Glutamatergic neuron (in vitro differentiated cells): ENCODE data around the gene GABRB1. TPM values are rescaled to one million over a fixed set of nuclear protein-coding genes. Genes with fewer than 3 reads are reported as not detected.

ENCODE experiments used
- DNase-seq: peaks from one replicate; pipeline ENCODE4 v3.0.0; 2022
- H3K27ac Mint-ChIP-seq: one replicate; pipeline ENCODE4 v1.8.0; 2020; ENCODE audit warnings: mild to moderate bottlenecking, mixed read lengths, inconsistent platforms; ENCODE audit not compliant: unreplicated experiment
- H3K27me3 Mint-ChIP-seq: one replicate; pipeline ENCODE4 v1.8.0; 2020; ENCODE audit warnings: mild to moderate bottlenecking, moderate library complexity, mixed read lengths, inconsistent platforms; ENCODE audit not compliant: unreplicated experiment
- H3K36me3 Mint-ChIP-seq: one replicate; pipeline ENCODE4 v1.8.0; 2020; ENCODE audit warnings: mild to moderate bottlenecking, mixed read lengths, inconsistent platforms; ENCODE audit not compliant: unreplicated experiment
- H3K4me1 Mint-ChIP-seq: one replicate; pipeline ENCODE4 v1.8.0; 2020; ENCODE audit warnings: mild to moderate bottlenecking, low read depth, mixed read lengths, inconsistent platforms; ENCODE audit not compliant: unreplicated experiment
- H3K4me3 Mint-ChIP-seq: one replicate; pipeline ENCODE4 v1.8.0; 2020; ENCODE audit warnings: mild to moderate bottlenecking, mixed read lengths, inconsistent platforms; ENCODE audit not compliant: unreplicated experiment
- H3K9me3 Mint-ChIP-seq: one replicate; pipeline ENCODE4 v1.8.0; 2020; ENCODE audit warnings: mild to moderate bottlenecking, moderate library complexity, mixed read lengths, inconsistent platforms; ENCODE audit not compliant: unreplicated experiment
- total RNA-seq: library from RNA; stranded (reverse); fragmentation: NEBNext Ultra II Directional; extraction: Animal tissue kit (Norgen Biotek cat#: 25700); gene quantifications from one replicate; pipeline ENCODE4 v1.2.1, GENCODE V29; 2021; ENCODE audit not compliant: unreplicated experiment
- TF ChIP-seq, protein P1 (sequence below): fragments of 200-600 bp; sonication (generic); IDR thresholded peaks from one replicate; pipeline ENCODE4 v1.5.0; 2021; ENCODE audit not compliant: partially characterized antibody, unreplicated experiment

Gene GABRB1
- total RNA-seq, 1 donor from 2014 or later: 4.9 TPM

DNA sequence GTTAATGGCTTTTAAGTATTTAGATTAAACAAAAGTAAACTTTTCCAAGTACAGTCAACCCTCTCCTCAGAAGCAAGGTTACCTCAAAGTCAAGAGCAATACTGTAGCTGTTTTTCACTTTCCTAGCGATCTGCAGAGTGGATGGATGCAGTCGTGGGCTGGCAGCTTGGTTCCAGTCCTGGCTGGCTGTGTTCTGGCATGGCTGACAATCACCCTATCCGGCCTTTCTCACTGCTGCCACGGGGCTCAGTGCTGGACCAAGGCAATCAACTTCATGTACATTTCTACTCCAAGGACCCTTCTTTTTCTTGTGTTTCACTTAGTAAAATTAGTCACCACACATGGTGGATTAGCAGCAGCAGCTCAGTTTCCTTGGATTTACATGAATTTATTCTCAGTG is 208.3 kb downstream of the GABRB1 start:
- Mint-ChIP-seq H3K27me3 (no peaks in the 10 kb centered on the region), H3K4me1 (peaks cover 1% of the 10 kb centered on the region), H3K36me3 (no peaks in the 10 kb centered on the region), H3K4me3 (no peak overlapping the region), H3K9me3 (no peaks in the 10 kb centered on the region), H3K27ac (no peak overlapping the region)
- TF ChIP-seq, protein P1, sequence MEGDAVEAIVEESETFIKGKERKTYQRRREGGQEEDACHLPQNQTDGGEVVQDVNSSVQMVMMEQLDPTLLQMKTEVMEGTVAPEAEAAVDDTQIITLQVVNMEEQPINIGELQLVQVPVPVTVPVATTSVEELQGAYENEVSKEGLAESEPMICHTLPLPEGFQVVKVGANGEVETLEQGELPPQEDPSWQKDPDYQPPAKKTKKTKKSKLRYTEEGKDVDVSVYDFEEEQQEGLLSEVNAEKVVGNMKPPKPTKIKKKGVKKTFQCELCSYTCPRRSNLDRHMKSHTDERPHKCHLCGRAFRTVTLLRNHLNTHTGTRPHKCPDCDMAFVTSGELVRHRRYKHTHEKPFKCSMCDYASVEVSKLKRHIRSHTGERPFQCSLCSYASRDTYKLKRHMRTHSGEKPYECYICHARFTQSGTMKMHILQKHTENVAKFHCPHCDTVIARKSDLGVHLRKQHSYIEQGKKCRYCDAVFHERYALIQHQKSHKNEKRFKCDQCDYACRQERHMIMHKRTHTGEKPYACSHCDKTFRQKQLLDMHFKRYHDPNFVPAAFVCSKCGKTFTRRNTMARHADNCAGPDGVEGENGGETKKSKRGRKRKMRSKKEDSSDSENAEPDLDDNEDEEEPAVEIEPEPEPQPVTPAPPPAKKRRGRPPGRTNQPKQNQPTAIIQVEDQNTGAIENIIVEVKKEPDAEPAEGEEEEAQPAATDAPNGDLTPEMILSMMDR: no peak
- DNase-seq: no peak

DNA sequence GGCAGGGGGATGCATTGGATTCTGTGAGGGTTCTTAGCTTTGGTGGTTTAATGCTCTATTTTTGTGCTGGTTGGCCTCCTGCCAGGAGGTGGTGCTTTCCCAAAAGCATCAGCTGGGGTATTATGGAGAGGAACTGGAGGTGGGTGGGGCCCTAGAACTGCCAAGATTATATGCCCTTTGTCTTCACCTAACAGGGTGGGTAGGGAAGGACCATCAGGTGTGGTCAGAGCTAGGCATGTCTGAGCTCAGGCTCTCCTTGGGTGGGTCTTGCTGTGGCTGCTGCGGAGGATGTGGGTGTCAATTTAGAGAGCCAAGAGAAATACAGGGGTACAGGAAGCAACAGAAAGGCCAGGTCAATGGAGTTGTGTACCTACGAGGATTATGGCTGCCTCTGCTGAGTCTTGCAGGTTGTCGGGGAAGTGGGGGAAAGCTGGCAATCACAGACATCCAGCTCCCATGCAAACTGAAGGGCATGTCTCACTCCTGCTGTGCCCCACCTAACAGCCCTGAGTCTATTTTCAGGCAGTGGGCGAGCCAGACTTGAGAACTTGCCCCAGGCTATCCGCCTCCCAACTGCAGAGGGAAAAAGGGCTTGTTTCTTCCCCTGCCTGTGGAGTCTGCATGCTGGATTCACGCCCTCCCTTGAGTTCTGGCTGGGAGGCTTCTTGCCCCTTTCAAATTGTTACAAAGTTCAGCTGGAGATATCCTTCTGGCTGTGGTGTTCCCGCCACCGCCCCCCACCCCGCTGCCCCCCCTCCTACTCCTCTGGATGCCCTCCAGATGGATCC is 220.2 kb downstream of the GABRB1 start:
- no peaks in the 10 kb centered on the region for H3K9me3 Mint-ChIP-seq
- H3K4me1 Mint-ChIP-seq: no peaks in the 10 kb centered on the region
- no peak overlapping the region for H3K4me3 Mint-ChIP-seq
- H3K27me3 Mint-ChIP-seq: no peaks in the 10 kb centered on the region
- no peak for DNase-seq
- H3K36me3 Mint-ChIP-seq: no peaks in the 10 kb centered on the region
- TF ChIP-seq, protein P1: no peak
- H3K27ac Mint-ChIP-seq: no peak overlapping the region

DNA sequence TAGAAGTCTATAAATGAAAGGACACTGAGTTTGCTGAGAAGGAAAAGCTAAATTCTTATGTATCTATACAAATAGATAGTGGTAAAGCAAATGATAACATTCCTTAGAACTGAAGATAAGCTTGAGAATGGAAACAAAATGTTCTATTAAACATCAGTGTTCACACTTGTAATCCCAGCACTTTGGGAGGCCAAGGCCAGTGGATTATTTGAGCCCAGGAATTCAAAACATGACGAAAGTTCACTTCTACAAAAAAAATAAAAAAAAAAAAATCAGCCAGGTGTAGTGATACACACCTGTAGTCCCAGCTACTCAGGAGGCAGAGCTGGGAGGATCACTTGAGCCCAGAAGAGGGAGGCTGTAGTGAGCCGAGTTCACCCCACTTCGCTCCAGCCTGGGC is 232.4 kb downstream of the GABRB1 start:
- Mint-ChIP-seq H3K27me3 (no peaks in the 10 kb centered on the region), H3K27ac (no peak overlapping the region), H3K9me3 (no peaks in the 10 kb centered on the region), H3K4me1 (no peaks in the 10 kb centered on the region), H3K36me3 (no peaks in the 10 kb centered on the region), H3K4me3 (no peak overlapping the region)
- TF ChIP-seq, protein P1: no peak
- DNase-seq: no peak

DNA sequence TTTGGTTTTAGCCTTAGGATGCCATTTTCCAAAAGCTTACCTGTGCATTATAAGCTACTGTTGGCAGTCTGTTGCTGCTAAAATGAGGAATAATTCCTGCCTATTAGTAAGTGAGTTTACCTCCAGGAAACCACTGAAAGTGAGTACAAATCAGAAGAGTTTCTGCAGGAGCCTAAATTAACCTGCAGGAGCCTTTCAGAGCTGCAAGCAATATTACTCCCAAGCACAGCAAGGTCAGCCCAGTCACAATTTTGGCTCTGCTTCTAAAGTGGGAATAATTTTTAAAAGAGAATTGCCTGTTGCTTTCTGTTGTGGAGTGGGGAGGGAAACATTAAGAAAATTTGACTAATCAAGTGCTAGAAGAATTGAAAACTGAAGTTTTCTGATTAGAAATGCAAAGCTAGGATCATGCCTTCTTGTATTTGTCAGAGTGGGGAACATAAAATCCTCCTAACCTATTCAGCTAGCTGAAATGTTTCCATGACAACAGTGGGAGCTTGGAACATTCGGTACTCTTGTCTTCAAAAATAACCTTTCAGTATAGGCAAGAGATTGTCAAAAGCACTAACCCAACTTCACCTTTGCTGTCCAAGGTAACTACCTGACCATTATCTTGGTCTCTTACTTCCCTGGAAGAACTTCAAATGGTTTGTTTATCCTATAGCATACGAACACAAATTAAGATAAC is 239.0 kb downstream of the GABRB1 start:
- H3K4me1 Mint-ChIP-seq: no peaks in the 10 kb centered on the region
- no peaks in the 10 kb centered on the region for H3K9me3 Mint-ChIP-seq
- H3K4me3 Mint-ChIP-seq: no peak overlapping the region
- no peak for DNase-seq
- TF ChIP-seq, protein P1: no peak
- H3K27me3 Mint-ChIP-seq: no peaks in the 10 kb centered on the region
- no peaks in the 10 kb centered on the region for H3K36me3 Mint-ChIP-seq
- no peak overlapping the region for H3K27ac Mint-ChIP-seq

DNA sequence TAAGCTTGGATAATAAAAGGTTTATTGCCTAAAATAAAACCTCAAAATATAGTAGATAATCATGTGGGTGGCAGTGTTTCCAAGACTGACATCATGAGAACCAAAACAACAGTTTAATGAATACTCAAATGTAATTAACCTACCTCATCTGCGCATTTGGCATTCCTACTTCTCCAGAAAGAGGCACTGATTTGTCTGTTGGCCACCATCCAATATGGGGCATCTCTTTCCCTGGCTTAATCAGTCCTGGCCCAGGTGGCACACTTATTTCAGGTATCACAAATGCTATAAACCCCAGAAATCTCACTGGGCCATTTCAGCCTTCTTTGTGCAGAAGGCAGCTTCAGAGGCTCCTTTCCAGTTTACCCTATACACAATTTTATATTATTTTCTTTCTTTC is 239.9 kb downstream of the GABRB1 start:
- Mint-ChIP-seq H3K27ac (no peak overlapping the region), H3K9me3 (no peaks in the 10 kb centered on the region), H3K36me3 (no peaks in the 10 kb centered on the region), H3K4me3 (no peak overlapping the region), H3K4me1 (no peaks in the 10 kb centered on the region), H3K27me3 (no peaks in the 10 kb centered on the region)
- TF ChIP-seq, protein P1: no peak
- no peak for DNase-seq
